ENCODE measurements around the gene RASGRP2.

RASGRP2 gene

DNA sequence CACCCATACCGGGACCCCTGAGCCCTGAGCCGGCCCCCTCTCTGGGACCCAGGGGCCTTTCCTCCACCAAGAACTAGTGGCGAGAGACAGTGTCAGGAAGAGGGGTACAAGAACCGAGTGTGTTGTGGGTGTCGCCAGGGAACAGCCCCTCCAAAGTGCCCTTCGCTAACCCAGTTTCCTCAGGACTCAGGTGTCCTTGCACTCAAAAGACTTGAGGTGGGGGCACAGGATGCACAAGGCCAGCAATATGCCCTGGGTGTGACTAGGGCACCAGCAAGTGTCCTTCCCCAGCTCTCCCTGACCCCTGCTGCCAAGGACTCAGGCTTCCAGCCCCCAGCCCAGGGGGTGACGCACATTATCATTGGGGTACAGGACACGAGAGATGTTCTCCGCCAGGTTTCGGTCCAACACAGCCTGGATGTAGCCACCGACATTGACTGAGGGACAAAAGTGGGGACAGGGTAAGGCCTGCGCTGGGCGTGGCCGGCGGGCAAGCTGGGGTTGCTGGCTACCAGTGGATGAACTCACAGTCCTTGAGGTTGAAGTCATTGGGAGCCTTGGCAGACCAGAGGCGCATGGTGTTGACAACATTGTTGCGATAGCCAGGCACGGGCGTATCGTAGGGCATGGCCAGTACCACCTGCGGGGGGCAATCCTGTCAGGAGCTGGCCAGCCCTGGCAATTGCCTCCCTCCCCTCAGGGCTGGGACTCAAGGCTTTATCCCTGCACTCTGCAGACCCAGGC lies 11.1 kb upstream of the RASGRP2 start:
- Histone ChIP-seq H3K4me1 (ENCODE audit: low read length) (peaks cover 7% of the 10 kb centered on the region), H3K9me3 (ENCODE audit: insufficient read depth, low read length) (no peaks in the 10 kb centered on the region), H3K27ac (ENCODE audit: low read length) (no peak overlapping the region), H3K4me2 (ENCODE audit: low read length) (no peak overlapping the region), H2AFZ (ENCODE audit: low read depth, low read length) (no peak overlapping the region), H3K36me3 (replicated peaks; ENCODE audit: low read depth, low read length) (peaks cover 2% of the 10 kb centered on the region), H3K9ac (ENCODE audit: low read length) (no peak overlapping the region), H4K20me1 (ENCODE audit: insufficient read depth, low read length) (no peaks in the 10 kb centered on the region), H3K4me3 (ENCODE audit: low read length) (no peak overlapping the region), H3K27me3 (ENCODE audit: low read depth, low read length) (no peaks in the 10 kb centered on the region), H3K79me2 (ENCODE audit: low read length) (no peaks in the 10 kb centered on the region)
- TF ChIP-seq, protein P1, sequence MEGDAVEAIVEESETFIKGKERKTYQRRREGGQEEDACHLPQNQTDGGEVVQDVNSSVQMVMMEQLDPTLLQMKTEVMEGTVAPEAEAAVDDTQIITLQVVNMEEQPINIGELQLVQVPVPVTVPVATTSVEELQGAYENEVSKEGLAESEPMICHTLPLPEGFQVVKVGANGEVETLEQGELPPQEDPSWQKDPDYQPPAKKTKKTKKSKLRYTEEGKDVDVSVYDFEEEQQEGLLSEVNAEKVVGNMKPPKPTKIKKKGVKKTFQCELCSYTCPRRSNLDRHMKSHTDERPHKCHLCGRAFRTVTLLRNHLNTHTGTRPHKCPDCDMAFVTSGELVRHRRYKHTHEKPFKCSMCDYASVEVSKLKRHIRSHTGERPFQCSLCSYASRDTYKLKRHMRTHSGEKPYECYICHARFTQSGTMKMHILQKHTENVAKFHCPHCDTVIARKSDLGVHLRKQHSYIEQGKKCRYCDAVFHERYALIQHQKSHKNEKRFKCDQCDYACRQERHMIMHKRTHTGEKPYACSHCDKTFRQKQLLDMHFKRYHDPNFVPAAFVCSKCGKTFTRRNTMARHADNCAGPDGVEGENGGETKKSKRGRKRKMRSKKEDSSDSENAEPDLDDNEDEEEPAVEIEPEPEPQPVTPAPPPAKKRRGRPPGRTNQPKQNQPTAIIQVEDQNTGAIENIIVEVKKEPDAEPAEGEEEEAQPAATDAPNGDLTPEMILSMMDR (IDR thresholded peaks at IDR 0.05; ENCODE audit: low read depth, low read length) = no peak
- TF ChIP-seq EZH2phosphoT487 (IDR thresholded peaks at IDR 0.05; ENCODE audit: low read depth) = no peak

DNA sequence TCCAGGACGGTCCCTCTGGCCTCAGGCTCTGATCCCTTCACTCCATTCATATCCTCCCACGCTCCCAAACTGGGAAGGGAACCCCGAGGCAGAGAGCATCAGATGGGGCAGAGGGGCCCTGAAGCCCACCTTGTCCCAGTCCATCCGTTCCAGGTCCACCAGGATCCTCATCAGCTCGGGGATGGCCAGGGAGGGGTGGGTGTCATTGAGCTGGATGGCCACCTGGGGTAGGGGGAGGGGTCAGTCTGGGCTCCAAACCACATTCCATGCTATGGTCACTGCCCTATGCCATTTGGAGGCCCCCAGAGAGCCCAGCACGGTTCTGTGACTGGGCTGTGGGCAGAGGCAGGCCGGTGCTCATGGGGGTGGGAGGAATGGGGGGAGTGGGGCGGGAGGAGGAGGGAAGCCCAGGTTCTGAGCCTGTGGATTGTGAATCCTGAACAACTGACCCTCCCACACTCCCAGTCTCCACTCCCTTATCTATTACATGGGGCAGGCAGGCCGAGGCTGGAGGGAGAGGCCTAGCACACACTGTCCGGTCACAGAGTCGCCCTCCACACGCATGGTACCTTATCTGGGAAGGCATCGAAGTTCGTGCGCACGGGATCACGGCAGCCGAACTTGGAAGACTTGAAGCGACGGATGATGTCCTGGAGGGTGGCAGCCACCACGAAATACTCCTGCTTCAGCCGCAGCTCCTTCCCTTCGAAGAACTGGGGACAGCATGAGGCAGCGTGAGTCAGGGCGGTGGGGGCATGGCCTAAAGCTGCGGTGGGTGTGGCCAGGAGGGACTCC lies 10.4 kb upstream of the RASGRP2 start:
- H3K4me2 ChIP-seq (ENCODE audit: low read length) = no peak overlapping the region
- H3K36me3 ChIP-seq (replicated peaks; ENCODE audit: low read depth, low read length) = peaks cover 3% of the 10 kb centered on the region
- no peak for TF ChIP-seq EZH2phosphoT487 (IDR thresholded peaks at IDR 0.05; ENCODE audit: low read depth)
- TF ChIP-seq, protein P1 (IDR thresholded peaks at IDR 0.05; ENCODE audit: low read depth, low read length) = no peak
- H3K79me2 ChIP-seq (ENCODE audit: low read length) = no peaks in the 10 kb centered on the region
- H3K4me1 ChIP-seq (ENCODE audit: low read length) = peaks cover 13% of the 10 kb centered on the region
- no peak overlapping the region for H2AFZ ChIP-seq (ENCODE audit: low read depth, low read length)
- H4K20me1 ChIP-seq (ENCODE audit: insufficient read depth, low read length) = no peaks in the 10 kb centered on the region
- no peaks in the 10 kb centered on the region for H3K27me3 ChIP-seq (ENCODE audit: low read depth, low read length)
- no peak overlapping the region for H3K4me3 ChIP-seq (ENCODE audit: low read length)
- no peaks in the 10 kb centered on the region for H3K9me3 ChIP-seq (ENCODE audit: insufficient read depth, low read length)
- H3K27ac ChIP-seq (ENCODE audit: low read length) = no peak overlapping the region
- no peak overlapping the region for H3K9ac ChIP-seq (ENCODE audit: low read length)

DNA sequence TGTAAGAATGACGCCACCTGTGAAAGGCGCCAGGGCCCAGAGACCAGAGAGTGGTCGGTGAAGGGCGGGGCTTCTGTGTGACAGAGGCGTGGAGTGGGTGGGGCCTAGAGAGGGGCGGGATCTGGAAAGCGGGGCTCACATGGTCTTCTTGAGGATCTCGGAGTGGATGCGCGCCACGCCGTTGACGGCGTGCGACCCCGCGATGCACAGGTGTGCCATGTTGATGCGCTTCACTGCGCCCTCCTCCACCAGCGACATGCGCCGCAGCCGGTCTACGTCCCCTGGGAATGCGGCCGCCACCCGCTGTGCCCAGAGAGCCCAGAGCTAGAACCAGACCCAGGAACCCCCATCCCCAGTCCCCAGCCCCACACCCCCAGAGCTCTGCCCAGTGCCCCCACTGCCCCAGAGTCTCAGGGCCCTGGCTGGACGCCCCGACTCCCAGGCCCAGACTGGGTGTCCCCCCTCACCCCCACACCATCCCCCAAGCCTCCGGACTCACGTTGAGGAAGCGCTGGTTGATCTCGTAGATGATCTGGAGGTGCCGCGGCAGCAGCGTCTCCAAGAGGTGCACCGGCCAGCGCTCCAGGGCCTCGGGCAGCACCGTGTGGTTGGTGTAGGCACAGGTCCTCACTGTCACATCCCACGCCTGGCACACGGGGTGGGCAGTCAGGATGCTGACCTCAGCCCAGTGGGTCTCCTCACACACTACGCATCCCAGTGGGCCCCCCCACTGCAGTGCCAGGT lies 9.6 kb upstream of the RASGRP2 start:
- Histone ChIP-seq H3K9me3 (ENCODE audit: insufficient read depth, low read length) (no peaks in the 10 kb centered on the region), H3K79me2 (ENCODE audit: low read length) (no peaks in the 10 kb centered on the region), H3K36me3 (replicated peaks; ENCODE audit: low read depth, low read length) (peaks cover 3% of the 10 kb centered on the region), H2AFZ (ENCODE audit: low read depth, low read length) (no peak overlapping the region), H3K4me1 (ENCODE audit: low read length) (peaks cover 18% of the 10 kb centered on the region), H3K9ac (ENCODE audit: low read length) (no peak overlapping the region), H4K20me1 (ENCODE audit: insufficient read depth, low read length) (no peaks in the 10 kb centered on the region), H3K4me2 (ENCODE audit: low read length) (no peak overlapping the region), H3K4me3 (ENCODE audit: low read length) (no peak overlapping the region), H3K27me3 (ENCODE audit: low read depth, low read length) (no peaks in the 10 kb centered on the region), H3K27ac (ENCODE audit: low read length) (no peak overlapping the region)
- TF ChIP-seq, protein P1 (IDR thresholded peaks at IDR 0.05; ENCODE audit: low read depth, low read length) = no peak
- no peak for TF ChIP-seq EZH2phosphoT487 (IDR thresholded peaks at IDR 0.05; ENCODE audit: low read depth)

DNA sequence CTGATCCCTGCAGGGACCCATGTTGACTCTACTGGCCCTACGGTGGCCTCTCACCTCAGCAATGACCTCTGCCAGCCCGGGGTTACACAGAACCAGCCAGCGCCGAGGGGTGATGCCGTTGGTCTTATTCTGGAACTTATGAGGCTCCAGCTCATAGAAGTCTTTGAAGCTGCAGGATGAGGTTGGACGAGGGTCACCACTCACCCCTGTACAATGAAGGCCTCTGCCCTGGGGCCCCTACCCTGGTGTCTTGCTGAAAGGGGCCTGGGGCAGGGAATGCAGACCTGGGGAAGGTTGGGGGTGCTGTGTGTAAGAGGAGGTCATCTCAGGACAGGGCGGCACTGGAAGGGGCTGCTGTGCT lies 9.1 kb upstream of the RASGRP2 start:
- no peaks in the 10 kb centered on the region for H3K9me3 ChIP-seq (ENCODE audit: insufficient read depth, low read length)
- no peak overlapping the region for H3K27ac ChIP-seq (ENCODE audit: low read length)
- H4K20me1 ChIP-seq (ENCODE audit: insufficient read depth, low read length) = no peaks in the 10 kb centered on the region
- H3K79me2 ChIP-seq (ENCODE audit: low read length) = no peaks in the 10 kb centered on the region
- peaks cover 3% of the 10 kb centered on the region for H3K36me3 ChIP-seq (replicated peaks; ENCODE audit: low read depth, low read length)
- peaks cover 21% of the 10 kb centered on the region for H3K4me1 ChIP-seq (ENCODE audit: low read length)
- TF ChIP-seq, protein P1 (IDR thresholded peaks at IDR 0.05; ENCODE audit: low read depth, low read length) = no peak
- TF ChIP-seq EZH2phosphoT487 (IDR thresholded peaks at IDR 0.05; ENCODE audit: low read depth) = no peak
- H3K9ac ChIP-seq (ENCODE audit: low read length) = no peak overlapping the region
- H3K27me3 ChIP-seq (ENCODE audit: low read depth, low read length) = no peaks in the 10 kb centered on the region
- no peak overlapping the region for H3K4me2 ChIP-seq (ENCODE audit: low read length)
- no peak overlapping the region for H3K4me3 ChIP-seq (ENCODE audit: low read length)
- no peak overlapping the region for H2AFZ ChIP-seq (ENCODE audit: low read depth, low read length)
